Uterus (tissue), 2 donors: Measurements from ENCODE around the gene ZMYND8.

Source experiments
- POLR2A ChIP-seq, 2 donors: fragments of 450-650 bp; IDR thresholded peaks; one replicate each; pipeline ENCODE4 v1.6.1; 2016; ENCODE audit warnings: antibody characterized with exemption in 2 of 2, mild to moderate bottlenecking in 1 of 2, moderate library complexity in 1 of 2
- TF ChIP-seq, protein P1 (sequence below), 4 experiments: fragments of 200-600 bp in 2 of 4; fragments of 450-650 bp in 2 of 4; sonication (generic) in 2 of 4; IDR thresholded peaks; one replicate each; pipeline ENCODE4 v1.5.1; 2016 to 2019; ENCODE audit warnings: antibody characterized with exemption in 4 of 4, mild to moderate bottlenecking in 2 of 4, moderate library complexity in 1 of 4

DNA sequence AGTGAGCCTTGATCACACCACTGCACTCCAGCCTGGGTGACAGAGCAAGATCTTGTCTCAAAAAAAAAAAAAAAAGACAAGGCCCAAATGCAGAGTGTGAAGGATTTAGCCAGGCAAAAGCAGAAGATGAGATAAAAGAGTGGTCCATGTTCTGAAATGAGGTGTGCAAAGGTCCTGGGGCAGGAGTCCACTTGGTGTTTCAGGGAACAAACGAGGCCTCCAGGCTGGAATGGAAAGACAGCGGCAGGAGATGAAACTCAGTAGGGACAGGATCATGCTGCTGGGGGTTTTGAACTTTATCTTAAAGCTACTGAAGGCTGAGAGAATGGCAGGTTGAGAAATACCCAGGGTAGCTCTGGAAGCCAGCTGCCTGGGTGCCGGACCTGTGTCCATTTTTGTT, 178.2 kb downstream of the ZMYND8 start:
- TF ChIP-seq, protein P1, sequence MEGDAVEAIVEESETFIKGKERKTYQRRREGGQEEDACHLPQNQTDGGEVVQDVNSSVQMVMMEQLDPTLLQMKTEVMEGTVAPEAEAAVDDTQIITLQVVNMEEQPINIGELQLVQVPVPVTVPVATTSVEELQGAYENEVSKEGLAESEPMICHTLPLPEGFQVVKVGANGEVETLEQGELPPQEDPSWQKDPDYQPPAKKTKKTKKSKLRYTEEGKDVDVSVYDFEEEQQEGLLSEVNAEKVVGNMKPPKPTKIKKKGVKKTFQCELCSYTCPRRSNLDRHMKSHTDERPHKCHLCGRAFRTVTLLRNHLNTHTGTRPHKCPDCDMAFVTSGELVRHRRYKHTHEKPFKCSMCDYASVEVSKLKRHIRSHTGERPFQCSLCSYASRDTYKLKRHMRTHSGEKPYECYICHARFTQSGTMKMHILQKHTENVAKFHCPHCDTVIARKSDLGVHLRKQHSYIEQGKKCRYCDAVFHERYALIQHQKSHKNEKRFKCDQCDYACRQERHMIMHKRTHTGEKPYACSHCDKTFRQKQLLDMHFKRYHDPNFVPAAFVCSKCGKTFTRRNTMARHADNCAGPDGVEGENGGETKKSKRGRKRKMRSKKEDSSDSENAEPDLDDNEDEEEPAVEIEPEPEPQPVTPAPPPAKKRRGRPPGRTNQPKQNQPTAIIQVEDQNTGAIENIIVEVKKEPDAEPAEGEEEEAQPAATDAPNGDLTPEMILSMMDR (IDR thresholded peaks at IDR 0.05), result no peak
- TF ChIP-seq POLR2A (IDR thresholded peaks at IDR 0.05), result no peak
